ACHN (cell line): ENCODE results near the gene MRPL24.

Experiments used
- DNase-seq: peaks from one replicate; pipeline ENCODE4 v3.0.0-alpha.2; 2015
- in situ Hi-C: cut with HindIII; loops from 2 replicates; pipeline ENCODE4 v1.10.0; 2017; ENCODE audit warnings: low sequenced_read_pairs, low pct_ligation_motif_present, low pct_unique_long_range_greater_than_20kb

Gene MRPL24

DNA sequence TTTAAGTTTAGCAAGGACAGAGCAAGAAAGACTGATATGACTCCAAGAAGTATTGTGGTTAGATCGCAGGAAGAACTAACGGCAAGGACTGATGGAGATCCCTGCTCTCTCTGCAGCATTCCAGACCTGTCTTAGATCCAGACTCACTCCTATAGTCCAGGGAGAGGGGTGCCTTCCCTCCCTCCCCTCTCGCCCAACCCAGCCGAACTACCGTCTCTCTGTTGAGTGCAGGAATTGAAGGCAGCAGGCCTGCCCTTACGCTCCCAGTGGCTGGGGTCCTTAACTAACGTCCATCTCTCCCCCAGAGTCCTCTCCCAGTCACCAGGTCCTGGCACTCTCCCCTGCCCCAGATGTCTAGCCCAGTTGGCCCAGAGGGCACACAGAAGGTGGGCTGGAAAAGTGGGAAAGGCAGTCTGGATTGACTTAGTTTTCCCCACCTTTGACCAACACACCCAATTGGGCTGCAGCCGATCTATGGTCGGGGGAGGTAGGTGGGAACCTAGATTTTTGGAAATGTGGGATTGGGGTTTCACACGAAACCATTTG is 36.6 kb downstream of the MRPL24 start:
- in situ Hi-C loops = no loop called here
- no peak for DNase-seq

DNA sequence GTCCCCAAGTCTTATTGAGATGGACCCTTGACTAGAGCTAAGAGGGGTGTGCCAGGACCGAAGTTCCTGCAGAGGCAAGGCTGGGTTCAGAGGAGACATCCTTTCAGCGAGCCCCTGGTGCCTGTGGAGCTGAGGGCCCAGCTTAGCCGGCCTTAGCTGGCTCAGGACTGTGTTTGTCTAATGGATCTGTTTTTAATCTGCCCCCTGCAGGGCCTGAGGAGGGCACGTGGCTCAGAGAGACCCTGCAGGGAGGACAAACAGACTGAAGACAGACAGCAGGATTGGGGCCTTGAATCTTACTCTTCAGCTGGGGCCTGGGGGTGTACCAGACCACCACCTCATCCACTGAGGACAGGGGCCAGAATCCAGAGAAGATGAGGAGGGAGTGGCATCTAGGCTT is 37.1 kb downstream of the MRPL24 start:
- no peak for DNase-seq
- in situ Hi-C loops = no loop called here

DNA sequence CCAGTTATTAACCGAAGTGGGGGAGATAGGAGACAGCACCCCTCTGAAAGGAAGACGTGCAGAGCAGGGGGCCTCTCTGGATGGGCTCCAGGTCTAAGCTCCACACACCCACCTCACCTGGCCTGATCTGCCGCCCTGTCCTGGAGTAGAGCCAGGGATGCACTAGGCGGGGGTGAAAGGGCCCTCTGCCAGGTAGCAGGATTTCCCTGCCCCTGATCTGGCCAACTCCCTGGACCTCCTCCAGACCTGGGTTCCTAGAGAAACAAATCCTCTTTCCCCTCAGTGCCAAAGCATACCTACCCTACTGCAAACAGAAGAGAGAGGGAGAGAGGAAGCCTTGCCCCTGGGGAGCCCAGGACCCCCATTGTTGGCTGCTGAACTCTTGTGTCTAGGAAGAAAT is 37.6 kb downstream of the MRPL24 start:
- DNase-seq = no peak
- in situ Hi-C loops = no loop called here

DNA sequence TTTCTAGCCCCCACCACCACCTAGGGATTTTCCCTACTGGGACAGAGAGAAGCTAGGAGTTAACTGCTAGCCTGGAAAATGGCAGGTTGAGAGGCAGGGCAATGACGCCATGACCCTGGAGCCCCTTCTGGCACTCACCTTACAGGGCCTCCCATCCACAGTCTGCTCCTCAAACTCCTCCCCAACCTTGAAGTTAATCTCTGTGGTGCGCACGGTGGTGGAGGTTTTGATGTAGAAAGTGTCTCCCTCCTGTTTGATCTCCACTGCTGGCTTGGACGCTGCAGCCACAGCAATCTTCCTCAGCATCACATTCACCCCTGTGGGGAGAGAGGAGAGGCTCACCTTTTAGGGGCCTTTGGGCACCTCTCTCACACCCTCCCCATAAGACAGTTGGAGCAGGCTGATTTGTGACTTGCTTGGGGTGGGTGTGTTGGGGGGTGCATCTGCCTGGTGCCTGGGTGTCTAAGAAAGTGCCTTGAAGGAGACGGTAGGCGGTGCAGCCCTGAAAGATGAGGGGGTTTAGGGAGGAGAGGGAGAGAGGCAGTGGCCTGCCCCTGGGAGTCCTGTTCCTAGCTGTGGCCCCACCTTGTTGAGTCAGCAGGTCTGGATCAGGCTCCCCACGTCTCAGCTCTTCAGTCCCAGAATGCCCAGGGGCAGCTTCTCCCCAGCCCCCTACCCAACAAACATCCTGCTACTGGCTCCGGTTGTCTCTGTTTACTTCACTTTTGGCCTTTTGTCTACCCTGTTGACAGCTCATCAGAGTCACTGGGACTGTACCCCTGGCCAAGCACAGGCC is 40.0 kb downstream of the MRPL24 start:
- in situ Hi-C loops = no loop called here
- no peak for DNase-seq

DNA sequence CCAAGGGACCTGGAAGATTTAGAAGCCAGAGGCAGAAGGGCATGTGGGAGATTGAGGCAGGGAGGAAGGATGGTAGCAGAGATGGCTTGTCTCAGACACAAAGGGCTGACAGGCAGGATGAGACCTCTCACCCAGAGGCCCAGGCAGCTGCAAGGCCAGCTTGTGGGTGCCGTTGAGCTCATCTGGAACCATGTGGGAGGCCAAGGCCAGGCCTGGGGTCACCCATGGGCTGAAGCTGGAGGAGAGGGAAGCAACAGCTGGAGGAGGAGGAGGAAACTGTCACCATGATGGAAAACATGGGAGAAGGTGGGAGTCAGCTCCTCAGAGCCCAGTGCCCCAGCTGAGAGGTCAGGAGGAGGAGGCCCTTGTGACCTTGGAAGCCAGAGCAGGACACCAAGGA is 41.9 kb downstream of the MRPL24 start:
- no peak for DNase-seq
- in situ Hi-C loops = no loop called here

DNA sequence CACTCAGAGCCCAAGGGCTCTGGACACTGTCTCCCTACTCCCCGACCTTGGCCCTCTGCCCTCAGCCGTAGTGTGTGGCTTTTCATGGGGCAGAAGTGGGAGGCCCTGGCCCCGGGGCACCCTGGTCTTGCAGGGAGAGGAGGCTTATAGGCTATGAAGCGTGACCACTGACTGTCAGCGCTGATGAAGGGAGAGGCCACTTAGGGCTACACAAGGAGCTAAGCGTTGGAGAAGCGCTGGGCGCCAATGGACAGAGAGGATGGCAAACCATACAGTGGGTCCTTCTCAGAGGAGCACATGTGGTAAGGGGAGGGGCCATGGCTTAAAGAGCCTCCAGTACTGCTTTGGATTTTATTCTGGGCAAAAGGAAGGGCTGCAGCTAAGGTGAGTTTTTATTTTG is 43.4 kb downstream of the MRPL24 start:
- in situ Hi-C loops = no loop called here
- no peak for DNase-seq

DNA sequence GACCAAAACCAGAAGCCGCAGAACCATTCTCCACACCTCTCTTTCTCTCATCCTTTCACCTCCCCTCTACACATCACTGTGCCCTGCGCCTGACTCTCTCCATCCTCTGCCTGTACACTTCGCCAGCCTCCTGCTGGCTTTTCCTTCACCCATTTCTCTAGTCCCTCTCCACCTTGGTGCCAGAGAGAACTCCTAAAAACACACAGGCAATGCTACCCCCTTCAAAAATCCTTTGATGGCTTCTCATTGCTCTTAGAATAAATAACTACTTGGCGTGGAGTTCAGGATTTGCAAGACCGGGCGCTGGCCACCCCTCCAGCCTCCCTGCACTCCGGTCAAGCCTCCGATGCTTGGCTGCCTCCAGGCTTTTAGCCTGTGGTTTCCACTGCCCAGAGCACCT is 44.1 kb downstream of the MRPL24 start:
- DNase-seq = no peak
- in situ Hi-C loops = no loop called here

DNA sequence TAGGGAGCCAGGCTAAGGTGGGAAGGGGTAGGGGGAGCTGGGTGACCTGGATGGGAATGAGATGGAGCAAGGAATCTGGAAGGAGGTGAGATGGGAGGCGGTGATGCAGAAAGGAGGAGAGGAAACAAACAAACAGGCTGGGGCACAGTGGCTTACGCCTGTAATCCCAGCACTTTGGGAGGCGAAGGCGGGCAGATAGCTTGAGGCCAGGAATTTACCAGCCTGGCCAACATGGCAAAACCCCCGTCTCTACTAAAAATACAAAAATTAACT is 46.3 kb downstream of the MRPL24 start:
- in situ Hi-C loops = no loop called here
- no peak for DNase-seq

DNA sequence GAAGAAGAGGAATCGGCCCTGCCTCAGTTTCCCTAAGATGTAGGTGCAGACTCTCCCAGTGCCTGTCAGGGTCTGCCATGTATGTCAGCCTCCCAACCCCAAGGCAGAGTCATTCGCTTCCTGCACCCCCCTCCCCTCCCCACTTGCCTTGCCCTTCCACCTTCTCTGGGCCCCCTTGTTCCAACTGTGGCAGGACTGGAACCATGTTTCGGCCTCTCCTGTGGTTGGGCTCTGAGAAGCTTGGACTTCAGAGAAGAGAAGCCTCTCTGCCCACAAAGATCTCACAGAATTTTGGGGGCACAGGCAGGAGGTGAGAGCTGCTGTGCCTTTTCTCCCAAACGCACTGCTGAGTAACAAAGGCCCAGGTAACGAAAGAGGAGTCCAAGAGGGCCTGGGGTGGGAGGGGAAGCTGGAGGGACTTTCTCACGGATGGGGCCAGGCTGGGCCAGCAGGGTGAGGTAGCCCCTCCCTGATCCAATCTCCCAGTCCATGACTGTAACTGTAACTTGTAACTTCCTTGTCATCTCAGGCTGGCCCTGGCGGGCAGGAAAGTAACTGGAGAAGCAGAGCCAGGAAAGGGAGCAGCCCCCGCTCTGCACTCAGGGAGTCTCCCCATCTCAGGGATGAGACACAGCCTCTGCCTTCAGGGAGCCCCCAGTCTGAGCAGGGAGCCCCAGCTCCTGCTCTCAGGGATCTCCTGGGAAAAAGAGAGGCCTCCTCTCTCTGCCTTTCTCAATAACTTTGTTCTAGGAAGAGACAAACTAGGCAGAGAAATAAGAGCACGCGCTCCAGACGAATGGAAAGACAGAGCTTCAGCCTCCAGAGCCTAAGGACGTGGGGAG is 46.8 kb downstream of the MRPL24 start:
- DNase-seq = no peak
- in situ Hi-C loops = no loop called here

DNA sequence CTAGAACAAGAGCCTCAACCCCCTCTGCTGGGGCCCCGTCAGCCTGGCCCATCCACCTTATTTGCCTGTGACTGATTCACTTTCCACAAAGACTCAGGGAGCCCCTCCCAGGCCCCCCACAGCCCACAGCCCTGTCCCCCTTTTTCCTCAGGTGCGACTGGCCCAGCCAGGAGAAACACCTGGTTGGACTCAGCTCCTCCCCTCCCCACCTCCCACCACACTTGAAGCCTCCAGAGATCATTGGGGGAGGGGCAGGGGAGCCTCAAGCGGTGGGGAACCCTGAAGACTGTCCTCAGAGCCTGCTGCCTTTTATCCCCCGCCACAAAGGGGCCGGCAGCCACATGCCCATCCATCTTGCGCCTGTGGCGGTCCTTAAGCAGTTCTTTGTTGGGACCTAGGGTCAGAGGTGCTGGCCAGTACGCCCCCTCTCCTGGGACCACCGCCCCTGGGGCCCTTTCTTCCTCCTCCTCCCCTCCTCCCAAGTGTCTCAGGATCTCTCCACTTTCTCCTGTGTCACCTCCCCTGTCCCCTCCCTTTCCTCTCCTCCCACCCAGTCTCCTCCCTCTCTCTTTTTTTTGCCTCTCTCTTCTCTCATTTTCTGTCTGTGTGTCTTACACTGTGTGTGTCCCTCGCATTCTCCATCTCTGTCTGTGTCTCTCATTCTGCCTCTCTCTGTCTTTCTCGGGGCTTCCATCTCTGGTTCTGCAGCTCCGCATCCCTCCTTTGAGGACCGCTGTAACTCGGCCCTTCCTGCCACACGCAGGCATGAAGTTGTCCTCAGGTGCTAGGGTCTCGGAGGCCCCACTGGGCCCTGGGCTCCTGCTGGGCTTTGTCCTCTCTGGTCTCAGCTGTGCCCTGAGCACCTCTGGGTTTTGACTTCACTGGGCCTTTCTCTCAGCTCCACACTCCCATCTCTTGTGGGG is 47.7 kb downstream of the MRPL24 start:
- in situ Hi-C loops = no loop called here

DNA sequence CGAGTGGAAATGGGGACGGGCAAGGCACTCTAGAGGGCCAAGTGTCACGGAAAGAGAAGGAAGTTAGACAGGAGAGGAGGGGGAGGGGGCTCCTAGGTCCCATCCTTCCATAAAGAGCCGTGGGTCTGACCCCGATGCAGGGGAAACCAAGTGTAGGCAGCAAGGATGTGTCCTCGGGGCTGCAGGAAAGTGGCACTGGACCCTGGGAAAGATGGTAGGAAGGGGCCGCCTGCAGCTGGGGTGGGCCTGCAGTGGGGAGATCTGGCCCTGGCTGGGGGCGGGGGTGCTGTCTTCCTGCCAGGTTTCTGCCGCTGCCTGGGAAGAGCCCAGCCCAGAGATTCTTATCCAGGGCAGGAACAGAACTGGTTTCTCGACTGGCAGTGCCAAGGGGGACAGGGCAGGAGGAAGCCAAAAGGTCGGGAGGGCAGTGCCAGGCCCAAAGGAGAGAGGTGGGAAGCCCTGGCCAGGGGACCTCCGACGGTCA is 48.4 kb downstream of the MRPL24 start:
- DNase-seq = no peak
- in situ Hi-C loops = no loop called here

More for the DNA sequence above, 47.7 kb downstream of the MRPL24 start:
- DNase-seq = no peak

DNA sequence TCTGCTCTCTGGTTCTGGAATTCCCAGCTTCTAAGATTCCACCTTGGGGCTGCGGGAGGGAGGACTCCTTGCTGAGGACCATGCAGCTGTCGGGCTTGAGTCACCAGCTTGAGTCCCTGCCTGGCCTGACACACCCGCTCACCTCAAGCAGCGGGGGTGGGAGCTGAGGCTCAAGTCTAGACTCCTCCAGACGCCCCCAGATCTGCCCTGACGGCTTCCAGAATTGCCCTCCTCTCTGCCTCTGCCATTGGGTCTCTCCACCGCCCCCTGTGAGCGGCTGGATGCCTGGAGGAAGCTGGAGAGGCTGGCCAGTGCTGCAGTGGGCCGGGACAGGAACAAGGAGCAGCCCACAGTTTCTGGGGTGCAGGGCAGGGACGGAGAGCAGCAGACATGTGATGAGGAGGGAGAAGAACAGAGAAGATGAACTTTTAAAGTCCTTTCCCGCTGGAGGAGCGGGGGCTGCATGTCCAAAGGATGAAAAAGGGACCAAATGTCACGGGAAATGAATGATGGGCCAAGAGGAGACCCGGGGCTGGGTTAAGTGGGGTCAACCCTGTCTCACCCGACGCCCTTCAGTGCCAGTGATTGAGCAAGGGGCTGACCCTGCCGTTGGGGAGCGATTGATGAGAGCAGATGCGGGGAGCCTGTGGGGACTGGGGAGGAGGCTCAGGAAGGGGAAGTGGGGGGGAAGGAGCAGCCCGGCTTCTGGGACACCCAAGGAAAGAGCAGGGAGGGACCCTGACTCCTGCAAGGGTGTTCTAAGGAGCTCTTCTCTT is 49.0 kb downstream of the MRPL24 start:
- DNase-seq = peak; percentile 37
- in situ Hi-C loops = no loop called here

DNA sequence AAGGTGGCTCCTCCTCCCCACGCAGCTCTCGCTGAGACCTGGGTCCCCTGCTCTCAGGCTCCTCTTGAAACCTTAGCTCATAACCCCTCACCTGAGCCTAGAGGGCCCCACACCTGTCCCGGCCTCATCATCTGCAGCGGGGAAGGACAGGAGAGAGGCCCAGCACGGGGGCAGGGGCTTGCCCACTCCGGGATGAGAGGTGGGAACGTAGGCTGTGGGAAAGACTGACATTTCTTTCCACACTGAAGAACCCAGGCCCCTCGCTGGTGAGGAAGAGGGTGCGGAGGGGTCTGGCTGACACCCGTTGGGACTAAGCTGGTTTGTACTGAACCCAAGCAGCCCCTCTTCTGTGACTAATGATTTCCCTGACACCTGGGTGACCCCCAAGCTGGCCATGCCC is 49.7 kb downstream of the MRPL24 start:
- in situ Hi-C loops = no loop called here

DNA sequence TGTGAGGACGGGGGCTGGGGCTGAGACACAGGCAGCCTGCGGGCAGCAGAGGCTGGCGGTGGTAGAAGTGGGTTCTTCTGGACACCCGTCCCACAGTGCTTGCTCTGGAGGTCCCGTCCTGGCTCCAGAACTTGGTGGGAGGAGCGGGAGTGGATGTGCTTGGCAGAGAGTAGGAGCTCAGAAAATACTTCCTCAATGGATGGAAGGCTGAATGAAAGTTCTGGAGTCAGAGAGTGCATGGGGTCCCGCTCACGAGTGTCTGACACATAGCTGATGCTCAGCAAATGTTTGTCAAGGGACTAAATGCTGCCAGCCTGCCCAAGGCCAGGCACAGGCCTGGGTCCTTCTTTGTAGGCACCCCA is 50.2 kb downstream of the MRPL24 start:
- in situ Hi-C loops = no loop called here
- no peak for DNase-seq

More for the DNA sequence above, 49.7 kb downstream of the MRPL24 start:
- DNase-seq = no peak

DNA sequence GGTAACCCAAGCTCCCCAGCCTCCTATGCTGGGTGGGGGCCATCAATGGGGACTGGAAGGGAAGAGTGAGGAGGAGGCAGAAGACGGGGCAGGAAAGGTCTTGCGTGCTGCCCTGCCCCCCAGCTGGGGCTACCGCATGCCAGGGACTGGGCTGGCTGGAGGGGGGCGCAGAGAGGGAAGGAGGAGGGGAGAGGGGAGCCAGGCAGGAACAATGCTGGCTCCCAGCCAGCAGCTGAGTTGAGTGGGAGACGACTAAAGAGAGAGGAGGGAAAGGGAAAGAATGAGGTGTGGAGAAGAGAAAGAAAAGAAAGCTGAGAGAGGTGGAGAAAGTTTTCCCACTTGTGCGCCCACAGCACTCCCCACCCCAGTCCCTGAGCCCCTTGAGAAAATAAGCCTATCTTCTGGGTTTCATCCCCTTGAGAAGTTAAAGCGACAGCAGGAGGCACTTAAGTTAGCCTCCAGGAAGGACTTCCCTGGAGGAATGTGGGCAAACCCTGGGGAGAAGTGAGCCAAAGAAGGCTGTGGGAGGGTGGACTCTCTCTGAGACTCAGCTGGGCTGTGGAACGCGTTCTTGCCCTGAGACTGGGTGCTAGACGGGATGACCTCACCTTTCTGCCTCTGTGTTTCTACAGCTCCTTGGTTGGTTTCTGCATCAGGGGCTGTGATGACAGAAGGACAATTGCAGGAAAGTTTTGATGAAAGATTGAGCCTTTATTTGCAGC is 50.8 kb downstream of the MRPL24 start:
- in situ Hi-C loops = no loop called here
- DNase-seq = no peak

DNA sequence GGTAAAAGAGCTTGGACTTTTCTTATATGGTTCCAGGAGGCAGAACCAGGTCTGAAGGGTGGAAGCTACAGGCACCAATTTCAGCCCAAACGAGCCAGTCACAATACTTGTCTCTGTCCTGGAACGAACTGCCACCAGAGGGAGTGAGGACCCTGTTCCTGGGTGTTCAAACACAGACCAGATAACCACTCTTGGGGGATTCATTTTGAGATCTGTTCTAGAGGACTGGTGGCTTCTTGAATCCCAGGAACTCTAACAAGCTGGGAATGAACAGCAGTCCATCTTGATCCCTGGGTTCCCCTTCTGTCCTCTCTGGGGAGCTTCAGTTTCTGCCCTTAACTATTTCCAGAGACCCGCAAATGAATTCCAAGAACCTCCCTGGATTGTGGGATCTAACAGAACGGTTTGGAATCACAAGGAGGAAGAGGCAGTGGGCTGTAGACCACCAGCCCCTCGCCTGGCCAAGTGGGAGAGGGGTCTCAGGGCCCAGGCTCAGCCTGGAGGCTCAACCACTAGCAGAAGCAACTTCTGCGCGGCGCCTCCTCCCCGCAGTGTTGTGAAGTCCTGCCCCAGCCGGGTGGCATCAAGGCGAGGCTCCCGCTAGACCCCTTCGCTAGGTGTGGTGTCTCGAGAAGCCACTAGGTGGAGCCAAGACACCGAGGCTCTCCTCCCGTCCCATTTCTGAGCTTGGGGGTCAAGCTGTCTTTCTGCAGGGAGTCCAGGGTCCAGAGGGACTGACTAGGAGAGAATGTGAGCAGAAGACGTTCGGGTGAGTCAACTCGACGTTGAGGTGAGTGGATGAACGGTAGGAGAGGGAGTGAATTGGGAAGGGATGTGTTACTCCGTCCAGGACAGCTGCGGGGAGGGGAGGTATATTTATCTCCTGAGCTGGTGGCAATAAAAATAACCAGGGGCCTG is 51.6 kb downstream of the MRPL24 start:
- in situ Hi-C loops = no loop called here
- DNase-seq = peak; percentile 91
